ENCODE data around the gene TP53I13.

TP53I13 gene

GRCh38 chr17:29560316-29560715 is 8.2 kb upstream of the TP53I13 start:
- no peak for TF ChIP-seq CTCF (conservative IDR thresholded peaks at IDR 0.05; ENCODE audit: low read depth, low read length)
- H3K4me3 ChIP-seq (ENCODE audit: low read length) = no peak overlapping the region
- DNase-seq (ENCODE audit: low read depth) = no peak

- no peak for DNase-seq (ENCODE audit: low read depth)
- no peak for TF ChIP-seq CTCF (conservative IDR thresholded peaks at IDR 0.05; ENCODE audit: low read depth, low read length)
- H3K4me3 ChIP-seq (ENCODE audit: low read length) = no peak overlapping the region
These were observed 6.7 kb upstream of the TP53I13 start for GRCh38 chr17:29561554-29562517.

GRCh38 chr17:29562615-29563014 is 5.9 kb upstream of the TP53I13 start:
- H3K4me3 ChIP-seq (ENCODE audit: low read length) = no peak overlapping the region
- no peak for DNase-seq (ENCODE audit: low read depth)
- no peak for TF ChIP-seq CTCF (conservative IDR thresholded peaks at IDR 0.05; ENCODE audit: low read depth, low read length)

GRCh38 chr17:29563816-29564215 is 4.7 kb upstream of the TP53I13 start:
- no peak for TF ChIP-seq CTCF (conservative IDR thresholded peaks at IDR 0.05; ENCODE audit: low read depth, low read length)
- no peak for DNase-seq (ENCODE audit: low read depth)
- H3K4me3 ChIP-seq (ENCODE audit: low read length) = no peak overlapping the region

GRCh38 chr17:29565643-29566472 is 2.6 kb upstream of the TP53I13 start:
- H3K4me3 ChIP-seq (ENCODE audit: low read length) = peak overlapping the region; percentile 44
- peak; percentile 22 for TF ChIP-seq CTCF (conservative IDR thresholded peaks at IDR 0.05; ENCODE audit: low read depth, low read length)
- no peak for DNase-seq (ENCODE audit: low read depth)

GRCh38 chr17:29566473-29567303 is 1.8 kb upstream of the TP53I13 start, which contains the start of gene ABHD15:
ABHD15 (minus strand) TSS chr17:29567037; CDS start chr17:29566966, 71 bp downstream.
- H3K4me3 ChIP-seq (ENCODE audit: low read length) = peak within 1 kb of the TSS; percentile 64
- TF ChIP-seq CTCF (conservative IDR thresholded peaks at IDR 0.05; ENCODE audit: low read depth, low read length) = no peak
- no peak for DNase-seq (ENCODE audit: low read depth)

Data from retinal pigment epithelial cell (primary cell).